ENCODE measurements around the gene AGXT2.

DNA sequence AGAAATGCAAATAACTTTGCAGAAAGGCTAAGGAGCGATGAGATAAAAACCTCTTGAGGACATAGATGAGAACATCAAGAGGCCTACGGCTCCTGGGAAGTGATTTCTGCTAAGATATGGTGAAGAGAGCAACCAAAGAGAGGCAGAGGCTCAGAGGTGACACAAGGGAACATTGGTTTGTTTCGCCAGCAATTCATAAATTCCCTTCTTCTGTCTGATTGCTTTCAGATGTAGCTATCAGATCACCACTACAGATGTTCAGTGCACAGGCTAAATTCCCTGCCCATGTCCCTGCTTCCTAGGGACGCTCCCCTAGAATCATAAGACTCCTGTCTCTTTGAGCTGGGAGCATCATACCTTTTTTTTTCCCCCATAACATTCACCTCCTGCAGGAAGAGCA lies 11.2 kb downstream of the AGXT2 start:
- TF ChIP-seq TAF1 (IDR thresholded peaks at IDR 0.05; ENCODE audit: low read depth) (no peak), CEBPB (IDR thresholded peaks at IDR 0.05) (no peak), YY1 (IDR thresholded peaks at IDR 0.05; ENCODE audit: low read depth) (no peak)

Measured in Ishikawa (cell line).